Nephron progenitor cell (in vitro differentiated cells): ENCODE measurements around the gene CCDC82.

Source experiments
- DNase-seq: peaks from one replicate; pipeline ENCODE4 v3.0.0; 2021
- H3K27ac Mint-ChIP-seq: 2 replicates; pipeline ENCODE4 v1.8.0; 2021; ENCODE audit warnings: mild to moderate bottlenecking, moderate library complexity, mixed read lengths
- H3K27me3 Mint-ChIP-seq: 2 replicates; pipeline ENCODE4 v1.8.0; 2021; ENCODE audit warnings: mild to moderate bottlenecking, low read depth, mixed read lengths; ENCODE audit not compliant: poor library complexity
- H3K36me3 Mint-ChIP-seq: 2 replicates; pipeline ENCODE4 v1.8.0; 2021; ENCODE audit warnings: low read depth, mixed read lengths
- H3K4me1 Mint-ChIP-seq: 2 replicates; pipeline ENCODE4 v1.8.0; 2021; ENCODE audit warnings: mixed read lengths
- H3K4me3 Mint-ChIP-seq: 2 replicates; pipeline ENCODE4 v1.8.0; 2021; ENCODE audit warnings: mild to moderate bottlenecking, moderate library complexity, mixed read lengths
- H3K9me3 Mint-ChIP-seq: 2 replicates; pipeline ENCODE4 v1.8.0; 2021; ENCODE audit warnings: mild to moderate bottlenecking, moderate library complexity, mixed read lengths
- TF ChIP-seq, protein P1 (sequence below): fragments of 200-600 bp; sonication (generic); IDR thresholded peaks from 2 replicates; pipeline ENCODE4 v1.5.0; 2021; ENCODE audit warnings: antibody characterized with exemption

CCDC82 gene

DNA sequence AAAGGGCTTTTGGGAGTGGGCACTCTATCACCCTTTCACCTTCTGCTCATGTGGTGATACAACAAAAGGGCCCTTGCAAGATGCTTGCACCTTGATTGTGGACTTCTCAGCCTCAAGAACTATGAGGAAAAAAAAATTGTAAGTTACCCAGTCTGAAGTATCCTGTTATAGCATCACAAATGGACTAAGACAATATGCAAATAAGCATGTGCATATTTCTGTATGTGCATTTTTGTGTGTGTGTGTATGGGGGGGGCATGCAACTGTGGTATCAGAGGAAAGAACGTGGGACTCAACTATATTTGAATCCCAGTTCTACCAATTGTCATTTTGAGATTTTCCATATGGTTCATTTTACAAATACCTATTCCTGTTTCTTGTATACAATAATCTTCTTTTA lies 11.0 kb upstream of the CCDC82 start:
- H3K36me3 Mint-ChIP-seq, result no peaks in the 10 kb centered on the region
- H3K4me1 Mint-ChIP-seq, result no peaks in the 10 kb centered on the region
- no peak overlapping the region for H3K27ac Mint-ChIP-seq
- H3K27me3 Mint-ChIP-seq, result no peaks in the 10 kb centered on the region
- DNase-seq, result no peak
- peaks cover 10% of the 10 kb centered on the region for H3K9me3 Mint-ChIP-seq
- H3K4me3 Mint-ChIP-seq, result no peak overlapping the region
- TF ChIP-seq, protein P1, sequence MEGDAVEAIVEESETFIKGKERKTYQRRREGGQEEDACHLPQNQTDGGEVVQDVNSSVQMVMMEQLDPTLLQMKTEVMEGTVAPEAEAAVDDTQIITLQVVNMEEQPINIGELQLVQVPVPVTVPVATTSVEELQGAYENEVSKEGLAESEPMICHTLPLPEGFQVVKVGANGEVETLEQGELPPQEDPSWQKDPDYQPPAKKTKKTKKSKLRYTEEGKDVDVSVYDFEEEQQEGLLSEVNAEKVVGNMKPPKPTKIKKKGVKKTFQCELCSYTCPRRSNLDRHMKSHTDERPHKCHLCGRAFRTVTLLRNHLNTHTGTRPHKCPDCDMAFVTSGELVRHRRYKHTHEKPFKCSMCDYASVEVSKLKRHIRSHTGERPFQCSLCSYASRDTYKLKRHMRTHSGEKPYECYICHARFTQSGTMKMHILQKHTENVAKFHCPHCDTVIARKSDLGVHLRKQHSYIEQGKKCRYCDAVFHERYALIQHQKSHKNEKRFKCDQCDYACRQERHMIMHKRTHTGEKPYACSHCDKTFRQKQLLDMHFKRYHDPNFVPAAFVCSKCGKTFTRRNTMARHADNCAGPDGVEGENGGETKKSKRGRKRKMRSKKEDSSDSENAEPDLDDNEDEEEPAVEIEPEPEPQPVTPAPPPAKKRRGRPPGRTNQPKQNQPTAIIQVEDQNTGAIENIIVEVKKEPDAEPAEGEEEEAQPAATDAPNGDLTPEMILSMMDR, result no peak

DNA sequence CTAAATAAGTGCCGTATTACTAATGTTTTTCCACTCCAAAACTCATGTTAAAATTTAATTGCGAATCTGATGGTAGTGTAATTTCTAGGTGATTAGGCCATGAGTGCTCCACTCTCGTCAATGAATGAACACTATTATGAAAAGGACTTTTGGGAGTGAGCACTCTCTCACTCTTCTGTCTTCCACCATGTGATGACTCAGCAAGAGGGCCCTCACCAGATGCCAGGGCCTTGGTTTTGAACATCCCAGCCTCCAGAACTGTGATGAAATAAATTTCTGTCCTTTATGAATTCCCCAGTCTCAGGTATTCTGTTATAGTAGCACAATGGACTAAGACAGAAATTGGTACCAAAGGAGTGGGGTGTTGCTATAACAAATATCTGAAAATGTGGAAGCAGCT lies 8.2 kb upstream of the CCDC82 start:
- Mint-ChIP-seq H3K27ac (no peak overlapping the region), H3K4me3 (no peak overlapping the region), H3K27me3 (no peaks in the 10 kb centered on the region), H3K36me3 (peaks cover 1% of the 10 kb centered on the region), H3K9me3 (peaks cover 14% of the 10 kb centered on the region), H3K4me1 (no peaks in the 10 kb centered on the region)
- DNase-seq, result no peak
- TF ChIP-seq, protein P1, result no peak

DNA sequence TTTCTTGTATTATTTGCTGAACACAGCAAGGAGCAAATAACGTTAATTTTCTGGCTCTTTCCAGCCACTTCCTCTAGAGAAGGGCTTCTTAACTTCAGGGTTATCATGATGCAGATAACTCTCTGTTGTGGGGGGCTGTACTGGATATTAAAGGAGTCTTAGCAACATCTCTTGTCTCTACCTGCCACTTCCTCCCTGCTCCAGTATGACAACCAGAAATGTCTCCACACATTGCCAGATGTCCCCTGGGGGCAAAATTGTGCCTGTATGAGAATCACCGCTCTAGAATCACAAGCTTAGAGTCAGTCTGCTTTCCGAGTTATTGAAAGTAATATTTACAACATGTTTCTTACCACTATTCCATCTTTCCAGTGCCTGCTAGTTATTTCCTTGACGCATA lies 6.9 kb upstream of the CCDC82 start:
- Mint-ChIP-seq H3K4me1 (no peaks in the 10 kb centered on the region), H3K36me3 (peaks cover 13% of the 10 kb centered on the region), H3K9me3 (peaks cover 26% of the 10 kb centered on the region), H3K27ac (no peak overlapping the region), H3K27me3 (no peaks in the 10 kb centered on the region), H3K4me3 (no peak overlapping the region)
- TF ChIP-seq, protein P1, result no peak
- DNase-seq, result no peak

DNA sequence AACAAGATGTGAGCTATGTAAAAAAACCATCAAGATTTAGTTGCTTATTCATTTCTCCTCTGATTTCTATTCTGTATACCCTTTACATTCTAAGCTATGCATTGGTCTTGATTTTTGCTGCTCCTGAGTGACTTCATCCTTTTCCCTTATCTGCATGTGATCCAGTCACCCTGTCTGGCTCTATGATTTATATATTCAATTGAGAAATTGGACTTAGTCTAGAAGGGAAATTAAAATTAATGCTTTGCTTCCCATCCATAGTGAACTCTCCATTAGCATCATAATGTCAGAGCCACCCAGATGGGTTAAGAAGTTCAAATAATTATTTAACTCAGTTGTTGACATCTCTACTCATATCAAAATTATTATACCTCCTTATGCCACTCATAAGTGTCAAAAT lies 5.1 kb upstream of the CCDC82 start:
- H3K9me3 Mint-ChIP-seq, result peaks cover 45% of the 10 kb centered on the region
- H3K4me1 Mint-ChIP-seq, result peaks cover 10% of the 10 kb centered on the region
- DNase-seq, result no peak
- peaks cover 31% of the 10 kb centered on the region for H3K36me3 Mint-ChIP-seq
- H3K27ac Mint-ChIP-seq, result no peak overlapping the region
- H3K4me3 Mint-ChIP-seq, result no peak overlapping the region
- no peaks in the 10 kb centered on the region for H3K27me3 Mint-ChIP-seq
- TF ChIP-seq, protein P1, result no peak

DNA sequence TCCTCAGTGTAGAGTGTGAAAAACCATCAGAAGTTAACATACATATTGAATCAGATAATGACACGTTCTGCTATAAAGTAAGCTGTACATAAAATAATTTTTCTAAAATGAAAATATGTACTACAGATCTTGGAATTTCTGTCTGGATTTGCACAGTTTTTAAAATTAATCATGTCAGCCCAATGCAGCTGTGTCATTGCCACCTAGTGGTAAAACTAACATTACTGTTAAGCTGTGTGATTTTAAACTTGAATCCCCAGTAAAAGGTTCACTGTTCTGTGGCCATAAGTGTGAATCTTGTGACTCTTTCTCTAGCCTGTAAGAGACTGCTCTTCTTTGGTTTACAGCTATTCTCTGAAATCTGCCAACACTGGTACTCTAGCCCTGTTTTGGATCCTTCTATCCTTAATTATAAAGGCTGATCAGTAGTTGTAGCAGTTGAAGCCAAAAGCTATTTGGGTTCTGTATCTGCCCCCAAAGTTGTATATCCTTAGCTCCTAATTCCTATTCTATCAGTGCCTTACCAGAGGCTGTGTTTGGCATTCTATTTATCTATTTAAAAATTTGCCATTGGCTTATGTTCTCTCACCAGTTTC lies 4.1 kb upstream of the CCDC82 start:
- no peak overlapping the region for H3K27ac Mint-ChIP-seq
- no peak for DNase-seq
- TF ChIP-seq, protein P1, result peak; percentile 36
- no peaks in the 10 kb centered on the region for H3K27me3 Mint-ChIP-seq
- peaks cover 11% of the 10 kb centered on the region for H3K4me1 Mint-ChIP-seq
- H3K9me3 Mint-ChIP-seq, result peaks cover 45% of the 10 kb centered on the region
- peaks cover 31% of the 10 kb centered on the region for H3K36me3 Mint-ChIP-seq
- H3K4me3 Mint-ChIP-seq, result no peak overlapping the region

DNA sequence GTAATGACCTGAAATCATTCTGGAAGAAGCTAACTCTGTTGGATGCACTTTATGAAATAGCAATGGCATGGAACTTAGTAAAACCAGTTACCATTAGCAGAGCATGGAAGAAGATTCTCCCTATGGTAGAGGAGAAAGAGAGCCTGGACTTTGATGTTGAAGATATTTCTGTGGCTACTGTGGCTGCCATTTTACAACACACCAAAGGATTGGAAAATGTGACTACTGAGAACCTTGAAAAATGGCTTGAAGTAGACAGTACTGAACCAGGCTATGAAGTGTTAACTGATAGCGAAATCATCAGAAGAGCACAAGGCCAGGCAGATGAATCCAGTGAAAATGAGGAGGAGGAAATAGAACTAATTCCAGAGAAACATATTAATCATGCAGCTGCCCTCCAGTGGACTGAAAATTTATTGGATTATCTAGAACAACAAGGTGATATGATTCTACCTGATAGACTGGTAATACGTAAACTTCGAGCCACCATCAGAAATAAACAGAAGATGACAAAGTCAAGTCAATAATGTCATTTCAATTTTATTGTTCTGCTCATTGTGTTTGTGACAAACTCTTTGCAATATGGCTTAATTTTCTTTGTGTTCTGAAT lies 2.1 kb upstream of the CCDC82 start:
- Mint-ChIP-seq H3K36me3 (peaks cover 31% of the 10 kb centered on the region), H3K4me3 (peak overlapping the region; percentile 95), H3K27ac (no peak overlapping the region), H3K4me1 (peaks cover 31% of the 10 kb centered on the region), H3K27me3 (no peaks in the 10 kb centered on the region), H3K9me3 (peaks cover 38% of the 10 kb centered on the region)
- DNase-seq, result no peak
- TF ChIP-seq, protein P1, result no peak
